Hematopoietic multipotent progenitor cell treated with erythropoietin and hydrocortisone succinate and interleukin-3 and kit ligand, for 8 days (in vitro differentiated cells): Measurements from ENCODE around the gene LONP1.

Source experiments
- DNase-seq: peaks from one replicate; pipeline ENCODE4 v3.0.0-alpha.2; 2015

LONP1 gene

GRCh38 chr19:5677580-5677979 lies 42.4 kb downstream of the LONP1 start:
- no peak for DNase-seq

- DNase-seq = no peak
Measured at GRCh38 chr19:5677136-5677535, 42.8 kb downstream of the LONP1 start.

- DNase-seq = no peak
Measured at GRCh38 chr19:5676772-5677105, 43.2 kb downstream of the LONP1 start.

- no peak for DNase-seq
Measured at GRCh38 chr19:5676105-5676771, 43.7 kb downstream of the LONP1 start.

GRCh38 chr19:5674714-5675113 lies 45.2 kb downstream of the LONP1 start:
- no peak for DNase-seq

GRCh38 chr19:5673752-5674151 lies 46.2 kb downstream of the LONP1 start:
- DNase-seq = no peak

GRCh38 chr19:5672708-5673459 lies 47.1 kb downstream of the LONP1 start:
- DNase-seq = no peak

- DNase-seq = no peak
Measured at GRCh38 chr19:5671600-5671999, 48.3 kb downstream of the LONP1 start.

GRCh38 chr19:5669212-5669611 lies 50.7 kb downstream of the LONP1 start:
- no peak for DNase-seq

- DNase-seq = no peak
Measured at GRCh38 chr19:5667751-5668271, 52.1 kb downstream of the LONP1 start.

- no peak for DNase-seq
Measured at GRCh38 chr19:5666921-5667610, 52.9 kb downstream of the LONP1 start.

- DNase-seq = no peak
Measured at GRCh38 chr19:5665781-5666513, 54.0 kb downstream of the LONP1 start.

- DNase-seq = no peak
Measured at GRCh38 chr19:5664515-5664914, 55.4 kb downstream of the LONP1 start.

GRCh38 chr19:5663904-5664303 lies 56.0 kb downstream of the LONP1 start:
- DNase-seq = no peak

GRCh38 chr19:5661483-5661882 lies 58.5 kb downstream of the LONP1 start:
- no peak for DNase-seq

- DNase-seq = no peak
Measured at GRCh38 chr19:5655412-5655811, 64.5 kb downstream of the LONP1 start.

GRCh38 chr19:5654931-5655330 lies 65.0 kb downstream of the LONP1 start:
- no peak for DNase-seq

GRCh38 chr19:5652261-5652660 lies 67.7 kb downstream of the LONP1 start:
- no peak for DNase-seq

- DNase-seq = no peak
Measured at GRCh38 chr19:5651361-5651760, 68.6 kb downstream of the LONP1 start.

GRCh38 chr19:5648464-5648863 lies 71.5 kb downstream of the LONP1 start:
- DNase-seq = no peak

- DNase-seq = no peak
Measured at GRCh38 chr19:5646703-5647102, 73.2 kb downstream of the LONP1 start.

- DNase-seq = no peak
Measured at GRCh38 chr19:5645409-5645808, 74.5 kb downstream of the LONP1 start.

- no peak for DNase-seq
Measured at GRCh38 chr19:5644037-5644436, 75.9 kb downstream of the LONP1 start.
